HG02981 (cell line): ENCODE results near the gene DISC1.
"Not testable (repeated sequence)": the region's sequence is repeated elsewhere in the genome, so short reads cannot be mapped to it uniquely, and the experiment has no call there.

ENCODE experiments used
- ATAC-seq: cut with Tn5 transposase; IDR thresholded peaks from one replicate; pipeline ENCODE4 v1.9.1; 2021; ENCODE audit warnings: mild to moderate bottlenecking, moderate library complexity; ENCODE audit not compliant: unreplicated experiment

Gene DISC1

DNA sequence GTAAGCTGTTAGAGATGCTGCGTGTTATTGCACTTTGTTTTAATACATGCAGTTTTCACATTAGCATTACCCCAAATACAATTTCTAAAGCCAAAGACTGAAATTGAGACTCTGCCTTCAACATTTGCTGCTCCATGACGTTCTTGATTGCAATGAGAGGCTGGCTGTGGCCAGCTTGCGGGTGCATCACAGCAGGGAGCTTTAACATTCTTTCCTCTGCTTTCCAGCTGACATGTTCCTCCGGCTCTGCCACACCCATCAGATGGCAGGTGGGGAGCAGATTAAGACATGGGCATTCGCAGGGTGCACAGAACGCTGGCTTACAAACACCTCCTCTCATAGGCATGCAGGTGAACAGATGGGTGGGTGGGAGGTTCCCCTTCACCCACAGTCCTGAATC is 314.1 kb downstream of the DISC1 start:
- ATAC-seq, result no peak

GRCh38 chr1:231943084-231943483 is 316.5 kb downstream of the DISC1 start:
- ATAC-seq, result no peak

DNA sequence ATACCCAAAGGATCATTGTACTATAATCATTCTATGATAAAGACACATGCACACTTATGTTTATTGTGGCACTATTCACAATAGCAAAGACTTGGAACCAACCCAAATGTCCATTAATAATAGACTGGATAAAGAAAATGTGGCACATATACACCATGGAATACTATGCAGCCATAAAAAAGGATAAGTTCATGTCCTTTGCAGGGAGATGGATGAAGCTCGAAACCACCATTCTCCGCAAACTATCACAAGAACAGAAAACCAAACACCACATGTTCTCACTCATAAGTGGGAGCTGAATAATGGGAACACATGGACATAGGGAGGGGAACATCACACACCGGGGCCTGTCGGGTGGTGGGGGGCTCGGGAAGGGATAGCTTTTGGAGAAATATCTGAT is 321.5 kb downstream of the DISC1 start:
- ATAC-seq, result not testable (repeated sequence)

DNA sequence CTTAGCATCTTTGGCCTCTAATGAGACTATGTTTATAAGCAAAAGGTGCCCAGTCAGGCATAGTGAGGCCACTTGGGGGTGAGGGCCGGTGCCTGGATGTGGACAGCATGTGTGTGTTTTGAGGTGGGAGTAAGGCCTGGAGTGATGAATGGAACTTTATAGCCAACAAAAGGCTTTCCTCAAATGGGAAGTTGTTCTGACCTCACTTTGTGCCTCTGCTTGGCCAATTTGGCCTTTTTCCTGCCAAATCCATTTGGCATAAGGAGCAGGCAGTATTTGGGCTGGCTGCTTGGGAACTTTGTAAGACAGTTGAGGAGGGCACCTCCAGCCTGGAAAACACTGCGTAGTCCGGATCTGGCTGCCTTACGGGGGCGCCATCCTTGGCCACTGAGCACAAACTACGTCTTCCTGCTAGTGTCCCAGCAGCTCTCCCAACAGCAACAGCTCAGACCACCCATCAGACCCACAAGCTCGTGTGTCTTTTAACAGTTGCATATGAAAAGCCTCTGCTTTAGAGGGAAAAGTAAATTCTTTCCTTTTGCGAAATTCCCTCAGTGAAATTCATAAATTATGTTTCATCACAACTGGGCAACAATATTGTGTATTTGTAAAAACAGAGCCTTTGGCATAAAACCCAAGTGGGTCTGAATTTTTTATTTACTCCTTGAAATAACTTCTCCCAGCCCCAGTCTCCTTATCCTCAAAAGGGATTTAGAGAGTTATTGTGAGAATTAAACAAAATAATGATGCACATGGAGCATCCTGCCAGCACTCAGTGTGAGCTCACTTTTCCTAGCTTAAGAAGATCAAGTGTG is 322.9 kb downstream of the DISC1 start:
- no peak for ATAC-seq

GRCh38 chr1:231950331-231951128 is 323.9 kb downstream of the DISC1 start:
- no peak for ATAC-seq

DNA sequence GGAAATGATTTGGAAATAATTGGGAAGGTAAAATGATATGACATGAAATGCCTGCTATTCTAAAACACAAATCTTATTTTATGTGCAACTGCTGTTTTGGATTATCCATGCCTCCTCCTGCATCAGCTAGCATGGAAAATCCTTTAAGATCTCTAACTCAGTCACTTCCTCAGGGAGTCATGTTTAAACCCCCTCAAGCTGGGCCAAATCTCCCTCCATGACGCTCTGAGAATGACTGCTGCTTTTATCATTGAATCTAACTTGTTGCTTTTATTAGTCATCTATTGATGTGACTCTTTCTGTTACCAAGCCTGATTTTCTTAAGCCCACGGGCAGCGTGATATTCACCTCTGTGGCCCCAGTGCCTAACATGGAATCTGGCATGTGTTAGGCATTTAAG is 324.8 kb downstream of the DISC1 start:
- no peak for ATAC-seq

DNA sequence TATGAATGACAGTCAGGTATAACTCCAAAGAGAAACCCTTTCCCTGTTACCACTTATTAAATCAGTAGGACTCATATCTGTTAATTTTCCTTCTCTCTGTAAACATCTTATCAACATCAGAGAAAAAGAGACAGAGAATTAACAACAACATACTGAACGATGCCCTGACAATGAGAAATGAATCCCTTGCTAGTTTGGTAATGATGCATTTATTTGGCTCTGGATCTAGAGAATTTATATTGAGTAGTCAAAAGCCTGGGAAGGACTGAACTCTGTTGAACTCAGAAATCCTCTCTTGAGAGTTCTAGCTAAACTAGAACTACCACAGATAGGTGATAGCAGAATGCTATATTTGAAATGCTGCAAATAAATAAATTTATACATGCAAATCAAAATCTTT is 325.6 kb downstream of the DISC1 start:
- no peak for ATAC-seq

GRCh38 chr1:231953660-231954059 is 327.1 kb downstream of the DISC1 start:
- ATAC-seq, result no peak

GRCh38 chr1:231954751-231955150 is 328.2 kb downstream of the DISC1 start:
- ATAC-seq, result no peak

DNA sequence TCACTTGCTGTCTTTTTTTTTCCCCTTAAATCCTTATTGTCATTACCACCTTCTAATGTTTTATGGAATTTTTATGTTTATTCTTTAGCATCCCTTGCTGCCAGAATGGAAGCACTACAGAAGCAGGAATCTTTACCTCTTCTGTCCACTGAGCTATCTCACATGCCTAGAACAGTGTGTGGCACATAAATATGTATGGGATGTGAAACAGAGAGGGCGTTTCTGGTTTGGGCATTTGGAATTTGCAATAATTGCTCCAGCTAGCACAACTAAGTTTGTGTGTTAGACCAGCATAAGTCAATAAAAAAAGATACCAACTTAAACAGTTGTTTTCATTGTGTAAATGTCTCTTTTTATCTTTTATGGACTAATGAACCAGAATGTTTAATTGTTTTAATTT is 330.8 kb downstream of the DISC1 start:
- no peak for ATAC-seq

GRCh38 chr1:231958448-231958847 is 331.9 kb downstream of the DISC1 start:
- ATAC-seq, result no peak

GRCh38 chr1:231959225-231959884 is 332.8 kb downstream of the DISC1 start:
- ATAC-seq, result no peak

- ATAC-seq, result not testable (repeated sequence)
Observed at GRCh38 chr1:231961801-231962200, 335.2 kb downstream of the DISC1 start.

GRCh38 chr1:231962636-231963035 is 336.0 kb downstream of the DISC1 start:
- ATAC-seq, result no peak

- ATAC-seq, result no peak
Observed at GRCh38 chr1:231964241-231964640, 337.7 kb downstream of the DISC1 start.

DNA sequence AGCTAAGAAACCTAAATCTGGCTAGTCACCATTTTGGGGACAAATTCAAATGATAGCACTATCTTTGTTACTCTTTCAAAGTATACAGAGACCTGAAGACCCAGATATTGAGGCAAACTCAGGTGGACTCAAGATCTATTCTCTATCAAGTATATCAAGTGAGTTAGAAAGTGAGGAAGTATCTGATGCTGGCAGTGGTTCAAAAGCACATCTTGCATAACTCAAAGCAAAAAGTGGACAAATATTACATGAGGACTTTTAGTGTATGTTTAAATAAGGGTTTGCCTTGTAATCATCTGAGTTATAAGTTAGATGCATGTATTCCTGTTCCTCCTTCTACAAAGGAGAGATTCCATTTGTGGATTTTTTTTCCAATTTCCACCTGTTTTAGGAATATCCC is 338.4 kb downstream of the DISC1 start:
- ATAC-seq, result no peak

DNA sequence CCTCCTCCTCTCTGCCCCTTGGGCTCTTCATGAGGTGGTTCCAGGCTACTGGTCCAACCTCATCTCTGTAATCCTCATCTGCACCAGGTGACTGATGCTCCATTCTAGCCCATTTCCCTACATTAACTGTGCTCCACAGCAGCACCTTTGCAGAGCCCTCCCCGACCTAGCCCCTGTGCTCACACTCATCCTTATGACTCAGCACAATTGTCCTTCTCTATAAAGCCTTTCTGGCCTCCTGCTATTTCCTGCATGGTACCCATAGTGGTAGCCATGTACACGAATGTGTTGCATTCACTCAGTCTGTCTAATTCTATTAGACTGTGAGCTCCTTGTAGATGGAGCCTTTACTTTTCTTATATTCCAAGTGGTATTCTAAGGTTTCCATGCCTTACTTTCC is 339.0 kb downstream of the DISC1 start:
- no peak for ATAC-seq

GRCh38 chr1:231966983-231967382 is 340.4 kb downstream of the DISC1 start:
- no peak for ATAC-seq

GRCh38 chr1:231969076-231969475 is 342.5 kb downstream of the DISC1 start:
- no peak for ATAC-seq

DNA sequence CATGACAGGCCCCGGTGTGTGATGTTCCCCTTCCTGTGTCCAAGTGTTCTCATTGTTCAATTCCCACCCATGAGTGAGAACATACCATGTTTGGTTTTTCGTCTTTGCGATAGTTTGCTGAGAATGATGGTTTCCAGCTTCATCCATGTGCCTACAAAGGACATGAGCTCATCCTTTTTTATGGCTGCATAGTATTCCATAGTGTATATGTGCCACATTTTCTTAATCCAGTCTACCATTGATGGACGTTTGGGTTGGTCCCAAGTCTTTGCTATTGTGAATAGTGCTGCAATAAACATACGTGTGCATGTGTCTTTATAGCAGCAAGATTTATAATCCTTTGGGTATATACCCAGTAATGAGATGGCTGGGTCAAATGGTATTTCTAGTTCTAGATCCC is 343.2 kb downstream of the DISC1 start:
- not testable (repeated sequence) for ATAC-seq

DNA sequence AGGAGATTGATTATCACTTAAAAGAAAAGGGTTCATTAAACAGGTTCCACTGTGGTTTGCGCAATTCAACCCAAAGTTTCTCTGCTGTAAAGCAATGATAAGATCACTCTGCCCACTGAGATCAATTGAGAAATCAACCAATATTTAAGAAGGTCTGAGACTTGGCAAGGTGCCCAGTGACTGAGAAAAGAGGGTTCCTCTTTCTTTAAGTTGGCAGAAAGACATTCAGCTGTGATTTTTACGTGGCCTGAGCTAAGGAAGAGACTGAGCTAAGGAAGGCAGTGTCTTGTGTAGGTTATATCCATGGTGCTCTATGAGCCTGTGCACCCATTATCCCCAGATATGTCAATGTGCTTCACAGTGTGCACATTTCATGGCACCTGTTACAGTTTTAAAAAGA is 344.1 kb downstream of the DISC1 start:
- ATAC-seq, result no peak
